Hepatocyte (in vitro differentiated cells): ENCODE data around the gene MINAR1. TPM values are rescaled to one million over a fixed set of nuclear protein-coding genes. Genes with fewer than 3 reads are reported as not detected.

Source experiments
- DNase-seq: peaks from one replicate; pipeline ENCODE4 v3.0.0-alpha.2; 2016; ENCODE audit warnings: low spot score
- H2AFZ ChIP-seq: fragments of 200-600 bp; sonication (generic); 2 replicates; pipeline ENCODE4 v1.6.0; 2016; ENCODE audit warnings: antibody characterized with exemption, mild to moderate bottlenecking
- H3K27ac ChIP-seq: fragments of 200-600 bp; sonication (generic); 2 replicates; pipeline ENCODE4 v1.5.1; 2016; ENCODE audit warnings: mild to moderate bottlenecking
- H3K27me3 ChIP-seq: fragments of 200-600 bp; sonication (generic); 2 replicates; pipeline ENCODE4 v1.6.1; 2016
- H3K36me3 ChIP-seq: fragments of 200-600 bp; sonication (generic); replicated peaks from 2 replicates; pipeline ENCODE4 v1.5.1; 2016; ENCODE audit warnings: low read depth; ENCODE audit not compliant: insufficient read depth
- H3K4me1 ChIP-seq: fragments of 200-600 bp; sonication (generic); 2 replicates; pipeline ENCODE4 v1.5.1; 2016; ENCODE audit warnings: mild to moderate bottlenecking, moderate library complexity; ENCODE audit not compliant: insufficient read depth
- H3K4me2 ChIP-seq: fragments of 200-600 bp; sonication (generic); 2 replicates; pipeline ENCODE4 v1.6.0; 2016
- H3K4me3 ChIP-seq: fragments of 200-600 bp; sonication (generic); 2 replicates; pipeline ENCODE4 v1.5.1; 2016; ENCODE audit warnings: mild to moderate bottlenecking
- H3K79me2 ChIP-seq: fragments of 200-600 bp; sonication (generic); 2 replicates; pipeline ENCODE4 v1.6.0; 2017; ENCODE audit warnings: mild to moderate bottlenecking
- H3K9me2 ChIP-seq: fragments of 200-600 bp; sonication (generic); replicated peaks from 2 replicates; pipeline ENCODE4 v1.6.0; 2017; ENCODE audit warnings: mild to moderate bottlenecking; ENCODE audit not compliant: insufficient read depth
- H3K9me3 ChIP-seq: fragments of 200-600 bp; sonication (generic); 2 replicates; pipeline ENCODE4 v1.5.1; 2016; ENCODE audit warnings: low read depth, mild to moderate bottlenecking
- H4K20me1 ChIP-seq: fragments of 200-600 bp; sonication (generic); 2 replicates; pipeline ENCODE4 v1.6.0; 2016; ENCODE audit warnings: mild to moderate bottlenecking; ENCODE audit not compliant: insufficient read depth, poor library complexity, severe bottlenecking
- EZH2 ChIP-seq: fragments of 200-600 bp; sonication (generic); IDR thresholded peaks from 2 replicates; pipeline ENCODE4 v1.6.1; 2016; ENCODE audit warnings: antibody characterized with exemption, mild to moderate bottlenecking, borderline replicate concordance
- EZH2phosphoT487 ChIP-seq: fragments of 200-600 bp; sonication (generic); IDR thresholded peaks from one replicate; pipeline ENCODE4 v1.6.1; 2018; ENCODE audit warnings: antibody characterized with exemption, mild to moderate bottlenecking, low read depth, moderate library complexity; ENCODE audit not compliant: unreplicated experiment, severe bottlenecking
- WGBS: methylation state at CpG from one replicate; pipeline ENCODE4 v1.1.6; 2016; ENCODE audit warnings: low lambda C conversion rate; ENCODE audit errors: missing lambda C conversion rate; 5-methylcytosine and 5-hydroxymethylcytosine counted together
- polyA plus RNA-seq: library from polyadenylated mRNA; unstranded; fragments of >200 nt; fragmentation: Nextera tagmentation; extraction: Ambion mirVana; gene quantifications from 2 replicates; pipeline ENCODE4 v1.2.1, GENCODE V29; 2016
- total RNA-seq: library from RNA; depleted of rRNA; stranded (reverse); fragments of >200 nt; gene quantifications from 2 replicates; pipeline ENCODE4 v1.2.3, GENCODE V29; 2014
- TF ChIP-seq, protein P1 (sequence below): fragments of 200-600 bp; sonication (generic); IDR thresholded peaks from 2 replicates; pipeline ENCODE4 v1.5.1; 2016; ENCODE audit warnings: antibody characterized with exemption, mild to moderate bottlenecking; ENCODE audit not compliant: poor library complexity

MINAR1 gene
- total and polyA plus RNA-seq, 2 experiments from 2014 or later: 0.10 to 1.3 TPM

- no peaks in the 10 kb centered on the region for H3K9me3 ChIP-seq
- no peak overlapping the region for H2AFZ ChIP-seq
- TF ChIP-seq EZH2phosphoT487 (no peak), EZH2 (no peak)
- TF ChIP-seq, protein P1, sequence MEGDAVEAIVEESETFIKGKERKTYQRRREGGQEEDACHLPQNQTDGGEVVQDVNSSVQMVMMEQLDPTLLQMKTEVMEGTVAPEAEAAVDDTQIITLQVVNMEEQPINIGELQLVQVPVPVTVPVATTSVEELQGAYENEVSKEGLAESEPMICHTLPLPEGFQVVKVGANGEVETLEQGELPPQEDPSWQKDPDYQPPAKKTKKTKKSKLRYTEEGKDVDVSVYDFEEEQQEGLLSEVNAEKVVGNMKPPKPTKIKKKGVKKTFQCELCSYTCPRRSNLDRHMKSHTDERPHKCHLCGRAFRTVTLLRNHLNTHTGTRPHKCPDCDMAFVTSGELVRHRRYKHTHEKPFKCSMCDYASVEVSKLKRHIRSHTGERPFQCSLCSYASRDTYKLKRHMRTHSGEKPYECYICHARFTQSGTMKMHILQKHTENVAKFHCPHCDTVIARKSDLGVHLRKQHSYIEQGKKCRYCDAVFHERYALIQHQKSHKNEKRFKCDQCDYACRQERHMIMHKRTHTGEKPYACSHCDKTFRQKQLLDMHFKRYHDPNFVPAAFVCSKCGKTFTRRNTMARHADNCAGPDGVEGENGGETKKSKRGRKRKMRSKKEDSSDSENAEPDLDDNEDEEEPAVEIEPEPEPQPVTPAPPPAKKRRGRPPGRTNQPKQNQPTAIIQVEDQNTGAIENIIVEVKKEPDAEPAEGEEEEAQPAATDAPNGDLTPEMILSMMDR: no peak
- 67% methylated on average over 3 of the region's 3 CpGs for WGBS
- H3K27me3 ChIP-seq: no peaks in the 10 kb centered on the region
- no peak overlapping the region for H3K4me2 ChIP-seq
- H3K9me2 ChIP-seq: no peaks in the 10 kb centered on the region
- no peak overlapping the region for H3K27ac ChIP-seq
- H3K79me2 ChIP-seq: no peaks in the 10 kb centered on the region
- H3K4me1 ChIP-seq: no peaks in the 10 kb centered on the region
- no peak for DNase-seq
- no peaks in the 10 kb centered on the region for H3K36me3 ChIP-seq
- H4K20me1 ChIP-seq: no peaks in the 10 kb centered on the region
- H3K4me3 ChIP-seq: no peak overlapping the region
These were observed 40.3 kb downstream of the MINAR1 start for GRCh38 chr15:79472446-79472845.

GRCh38 chr15:79474252-79474651 is 42.1 kb downstream of the MINAR1 start:
- no peaks in the 10 kb centered on the region for H4K20me1 ChIP-seq
- H3K4me1 ChIP-seq: no peaks in the 10 kb centered on the region
- no peaks in the 10 kb centered on the region for H3K9me2 ChIP-seq
- H2AFZ ChIP-seq: no peak overlapping the region
- H3K4me3 ChIP-seq: no peak overlapping the region
- no peaks in the 10 kb centered on the region for H3K36me3 ChIP-seq
- DNase-seq: no peak
- H3K9me3 ChIP-seq: no peaks in the 10 kb centered on the region
- no peak overlapping the region for H3K4me2 ChIP-seq
- no peak for TF ChIP-seq EZH2phosphoT487
- TF ChIP-seq EZH2: no peak
- TF ChIP-seq, protein P1: no peak
- no peaks in the 10 kb centered on the region for H3K79me2 ChIP-seq
- no peaks in the 10 kb centered on the region for H3K27me3 ChIP-seq
- no peak overlapping the region for H3K27ac ChIP-seq
- WGBS: 67% methylated on average over 1 of the region's 1 CpG

- DNase-seq: no peak
- H4K20me1 ChIP-seq: no peaks in the 10 kb centered on the region
- no peak overlapping the region for H3K27ac ChIP-seq
- no peaks in the 10 kb centered on the region for H3K36me3 ChIP-seq
- H2AFZ ChIP-seq: no peak overlapping the region
- TF ChIP-seq EZH2 (no peak), EZH2phosphoT487 (no peak)
- TF ChIP-seq, protein P1: no peak
- H3K9me2 ChIP-seq: no peaks in the 10 kb centered on the region
- no peak overlapping the region for H3K4me2 ChIP-seq
- no peaks in the 10 kb centered on the region for H3K79me2 ChIP-seq
- no peaks in the 10 kb centered on the region for H3K27me3 ChIP-seq
- no peaks in the 10 kb centered on the region for H3K4me1 ChIP-seq
- WGBS: 96% methylated on average over 3 of the region's 3 CpGs
- H3K9me3 ChIP-seq: no peaks in the 10 kb centered on the region
- H3K4me3 ChIP-seq: no peak overlapping the region
These were observed 43.2 kb downstream of the MINAR1 start for GRCh38 chr15:79475306-79475705.

GRCh38 chr15:79478108-79478507 is 46.0 kb downstream of the MINAR1 start:
- H3K4me3 ChIP-seq: no peak overlapping the region
- H4K20me1 ChIP-seq: no peaks in the 10 kb centered on the region
- H3K36me3 ChIP-seq: no peaks in the 10 kb centered on the region
- no peaks in the 10 kb centered on the region for H3K27me3 ChIP-seq
- WGBS: 92% methylated on average over 7 of the region's 7 CpGs
- no peak overlapping the region for H3K4me2 ChIP-seq
- no peaks in the 10 kb centered on the region for H3K79me2 ChIP-seq
- TF ChIP-seq, protein P1: no peak
- TF ChIP-seq EZH2phosphoT487: no peak
- no peak for TF ChIP-seq EZH2
- no peaks in the 10 kb centered on the region for H3K4me1 ChIP-seq
- H3K9me3 ChIP-seq: no peaks in the 10 kb centered on the region
- no peak overlapping the region for H2AFZ ChIP-seq
- DNase-seq: no peak
- H3K9me2 ChIP-seq: no peaks in the 10 kb centered on the region
- no peak overlapping the region for H3K27ac ChIP-seq
